Epithelial cell of proximal tubule (primary cell): ENCODE measurements around the gene CNPPD1. TPM values are rescaled to one million over a fixed set of nuclear protein-coding genes. Genes with fewer than 3 reads are reported as not detected.
A peak's percentile ranks its signal among the peaks of the same experiment; 100 is the strongest.

Source experiments
- DNase-seq: peaks from one replicate; pipeline ENCODE4 v3.0.0-alpha.2; 2011; ENCODE audit warnings: low read depth
- H3K4me3 ChIP-seq: 2 replicates; pipeline ENCODE4 v1.5.1; 2011; ENCODE audit warnings: low read depth, mild to moderate bottlenecking, low read length
- total RNA-seq: library from RNA; depleted of rRNA; stranded (reverse); fragments of >200 nt; gene quantifications from 2 replicates; pipeline ENCODE4 v1.2.3, GENCODE V29; 2015
- TF ChIP-seq, protein P1 (sequence below): conservative IDR thresholded peaks from 2 replicates; pipeline ENCODE4 v1.5.1; 2012; ENCODE audit warnings: low read depth, mild to moderate bottlenecking, low read length

CNPPD1 gene
- total RNA-seq, 1 donor from 2014 or later, result 51.0 TPM

DNA sequence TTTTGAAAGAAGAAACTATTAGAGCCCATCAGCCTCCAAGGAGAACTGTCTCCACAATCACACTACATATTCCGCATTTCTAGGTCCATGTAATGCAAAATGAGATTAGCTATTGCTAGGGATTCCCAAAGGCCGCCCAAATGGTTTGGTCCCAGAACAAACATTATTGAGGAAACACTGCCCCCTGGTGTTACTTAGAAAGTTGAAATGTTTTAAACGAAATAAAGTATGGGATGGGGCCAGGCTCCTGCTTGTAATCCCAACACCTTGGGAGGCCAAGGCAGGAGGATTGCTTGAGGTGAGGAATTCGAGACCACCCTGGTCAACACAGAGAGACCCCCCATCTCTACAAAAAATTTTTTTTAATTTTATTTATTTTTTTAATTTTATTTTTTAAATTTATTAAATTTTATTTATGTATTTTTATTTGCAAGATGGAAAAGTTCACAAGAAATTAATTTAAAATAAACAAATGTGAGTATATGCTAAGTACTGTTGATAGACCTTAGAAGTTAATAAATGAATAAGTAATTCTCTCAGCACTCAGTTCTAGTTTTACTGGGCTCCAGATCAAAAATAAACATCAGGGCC is 21.6 kb downstream of the CNPPD1 start:
- DNase-seq, result no peak
- H3K4me3 ChIP-seq, result no peak overlapping the region
- TF ChIP-seq, protein P1, sequence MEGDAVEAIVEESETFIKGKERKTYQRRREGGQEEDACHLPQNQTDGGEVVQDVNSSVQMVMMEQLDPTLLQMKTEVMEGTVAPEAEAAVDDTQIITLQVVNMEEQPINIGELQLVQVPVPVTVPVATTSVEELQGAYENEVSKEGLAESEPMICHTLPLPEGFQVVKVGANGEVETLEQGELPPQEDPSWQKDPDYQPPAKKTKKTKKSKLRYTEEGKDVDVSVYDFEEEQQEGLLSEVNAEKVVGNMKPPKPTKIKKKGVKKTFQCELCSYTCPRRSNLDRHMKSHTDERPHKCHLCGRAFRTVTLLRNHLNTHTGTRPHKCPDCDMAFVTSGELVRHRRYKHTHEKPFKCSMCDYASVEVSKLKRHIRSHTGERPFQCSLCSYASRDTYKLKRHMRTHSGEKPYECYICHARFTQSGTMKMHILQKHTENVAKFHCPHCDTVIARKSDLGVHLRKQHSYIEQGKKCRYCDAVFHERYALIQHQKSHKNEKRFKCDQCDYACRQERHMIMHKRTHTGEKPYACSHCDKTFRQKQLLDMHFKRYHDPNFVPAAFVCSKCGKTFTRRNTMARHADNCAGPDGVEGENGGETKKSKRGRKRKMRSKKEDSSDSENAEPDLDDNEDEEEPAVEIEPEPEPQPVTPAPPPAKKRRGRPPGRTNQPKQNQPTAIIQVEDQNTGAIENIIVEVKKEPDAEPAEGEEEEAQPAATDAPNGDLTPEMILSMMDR, result peak; percentile 58

GRCh38 chr2:219149667-219150066 is 27.1 kb downstream of the CNPPD1 start:
- DNase-seq, result no peak
- H3K4me3 ChIP-seq, result no peak overlapping the region
- TF ChIP-seq, protein P1, result no peak

DNA sequence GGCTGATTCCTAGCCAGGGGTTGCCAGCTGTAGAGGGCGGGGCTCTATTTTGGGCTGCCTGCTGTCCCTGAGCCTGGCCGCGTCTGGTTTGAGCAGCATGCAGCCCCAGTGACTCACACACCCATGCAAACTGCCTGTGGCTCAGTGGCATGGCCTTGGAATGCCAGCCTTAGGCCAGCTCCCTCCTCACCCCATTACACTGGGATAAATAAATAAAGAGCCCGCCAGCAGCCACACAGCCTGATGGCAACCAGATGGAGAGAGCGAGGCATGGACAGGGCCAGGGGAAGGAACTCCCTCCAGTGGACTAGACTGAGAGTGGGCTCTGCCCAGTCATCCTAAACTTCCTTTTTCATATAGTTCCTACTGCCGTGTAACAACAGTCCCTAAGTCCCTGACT is 34.4 kb downstream of the CNPPD1 start:
- no peak for DNase-seq
- H3K4me3 ChIP-seq, result no peak overlapping the region
- TF ChIP-seq, protein P1, result peak; percentile 48

- H3K4me3 ChIP-seq, result no peak overlapping the region
- DNase-seq, result no peak
- TF ChIP-seq, protein P1, result no peak
These were observed 36.0 kb downstream of the CNPPD1 start for GRCh38 chr2:219140722-219141121.

- H3K4me3 ChIP-seq, result no peak overlapping the region
- TF ChIP-seq, protein P1, result no peak
- DNase-seq, result no peak
These were observed 42.7 kb downstream of the CNPPD1 start for GRCh38 chr2:219133976-219134375.

DNA sequence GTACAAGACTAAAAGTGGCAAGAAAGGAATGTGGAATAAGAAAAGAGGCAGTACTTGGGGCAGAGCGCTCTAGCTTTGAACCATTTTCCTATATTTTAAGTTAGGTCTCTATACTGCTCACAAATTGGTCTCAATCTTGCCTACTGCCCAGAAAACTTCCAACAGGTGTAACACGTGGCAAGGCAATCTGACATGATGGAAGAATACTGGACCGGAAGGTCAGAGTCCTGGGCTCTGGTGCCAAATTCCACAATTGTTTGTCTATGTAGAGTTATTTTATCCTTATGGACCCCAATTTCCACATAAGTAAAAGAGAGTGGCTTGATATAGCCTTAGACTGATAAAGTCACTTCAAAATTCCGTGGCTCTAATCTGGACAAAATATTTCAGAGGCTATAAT is 45.0 kb downstream of the CNPPD1 start:
- no peak for DNase-seq
- TF ChIP-seq, protein P1, result no peak
- H3K4me3 ChIP-seq, result no peak overlapping the region

GRCh38 chr2:219131327-219131726 is 45.4 kb downstream of the CNPPD1 start:
- TF ChIP-seq, protein P1, result no peak
- no peak for DNase-seq
- no peak overlapping the region for H3K4me3 ChIP-seq
